Upper lobe of left lung (tissue), 6 donors: ENCODE data around the gene ZSWIM1. TPM values are rescaled to one million over a fixed set of nuclear protein-coding genes. Genes with fewer than 3 reads are reported as not detected.

ENCODE experiments used
- ATAC-seq, 2 donors: fragments of 200-7000 bp; cut with Tn5 transposase; one replicate each; pipeline ENCODE4 v1.9.1; 2022; ENCODE audit warnings: mild to moderate bottlenecking in 2 of 2, moderate library complexity in 2 of 2; ENCODE audit not compliant: low FRiP score in 2 of 2
- DNase-seq, 2 donors: peaks; one replicate each; pipeline ENCODE4 v3.0.0-alpha.2; 2019 to 2020
- H3K27ac ChIP-seq, 4 donors: fragments of 200-600 bp; sonication (generic); one replicate each; pipeline ENCODE4 v1.5.1; 2016 to 2019
- H3K27me3 ChIP-seq, 4 donors: fragments of 200-600 bp; sonication (generic); one replicate each; pipeline ENCODE4 v1.5.1; 2017 to 2019
- H3K36me3 ChIP-seq, 4 donors: fragments of 200-600 bp; sonication (generic); one replicate each; pipeline ENCODE4 v1.5.1; 2016 to 2019
- H3K4me1 ChIP-seq, 4 donors: fragments of 200-600 bp; sonication (generic); one replicate each; pipeline ENCODE4 v1.5.1; 2018 to 2019
- H3K4me3 ChIP-seq, 4 donors: fragments of 200-600 bp; sonication (generic); one replicate each; pipeline ENCODE4 v1.5.1; 2017 to 2019; ENCODE audit warnings: mild to moderate bottlenecking in 2 of 4, moderate library complexity in 1 of 4
- H3K9me3 ChIP-seq, 4 donors: fragments of 200-600 bp; sonication (generic); one replicate each; pipeline ENCODE4 v1.5.1; 2018 to 2019
- CTCF ChIP-seq, 6 experiments: fragments of 450-650 bp in 4 of 6; fragments of 200-600 bp in 2 of 6; sonication (generic) in 2 of 6; IDR thresholded peaks; one replicate each; pipeline ENCODE4 v1.5.1; 2016 to 2019; ENCODE audit warnings: antibody characterized with exemption in 6 of 6
- EP300 ChIP-seq, 4 donors: sonication (generic); formaldehyde crosslinking; IDR thresholded peaks; one replicate each; pipeline ENCODE4 v1.5.1; 2017; ENCODE audit warnings: antibody characterized with exemption in 4 of 4, control low read depth in 2 of 4
- POLR2A ChIP-seq, 4 donors: fragments of 450-650 bp; IDR thresholded peaks; one replicate each; pipeline ENCODE4 v1.5.1; 2016 to 2017; ENCODE audit warnings: antibody characterized with exemption in 4 of 4, mild to moderate bottlenecking in 2 of 4
- POLR2AphosphoS5 ChIP-seq, 2 donors: sonication (generic); formaldehyde crosslinking; IDR thresholded peaks; one replicate each; pipeline ENCODE4 v1.5.1; 2017; ENCODE audit warnings: antibody characterized with exemption in 2 of 2
- WGBS, 2 donors: methylation state at CpG; one replicate each; pipeline ENCODE4 v1.1.5; 2017 to 2018; 5-methylcytosine and 5-hydroxymethylcytosine counted together
- total RNA-seq, 6 donors: library from RNA; depleted of rRNA in 4 of 6; stranded (reverse); fragments of >200 nt in 4 of 6; gene quantifications; one replicate each; pipeline versions ENCODE4 v1.1.0 to v1.2.1, GENCODE V29; 2016 to 2021
- donor health status: DM: no; HTN: no; CAD: no; lungs with moderate emphysema.
- donor health status: DM: no; HTN: yes; CAD: no; lungs with severe emphysema.

The ZSWIM1 gene
- total RNA-seq, 6 donors from 2014 or later: 4.2 to 9.7 (median 8.6) TPM

GRCh38 chr20:45918779-45919537 lies 37.9 kb downstream of the ZSWIM1 start:
- DNase-seq (no peak), ATAC-seq (peak in 1 of 2 donors; percentile 38)
- no peaks in the 10 kb centered on the region for H3K27me3 ChIP-seq
- H3K9me3 ChIP-seq: no peaks in the 10 kb centered on the region
- H3K36me3 ChIP-seq: no peaks in the 10 kb centered on the region
- TF ChIP-seq EP300 (IDR thresholded peaks at IDR 0.05) (no peak), POLR2A (IDR thresholded peaks at IDR 0.05) (no peak), POLR2AphosphoS5 (IDR thresholded peaks at IDR 0.05) (no peak)
- peaks cover 19 to 53% (median 39%) of the 10 kb centered on the region in 4 donors for H3K4me1 ChIP-seq
- 90% methylated on average over 12 of the region's 12 CpGs for whole genome bisulfite sequencing, 2 donors
- no peak overlapping the region for H3K4me3 ChIP-seq
- peak overlapping the region; percentile 49 to 84 (median 65) for H3K27ac ChIP-seq

GRCh38 chr20:45919542-45920399 lies 38.7 kb downstream of the ZSWIM1 start:
- H3K36me3 ChIP-seq: no peaks in the 10 kb centered on the region
- H3K9me3 ChIP-seq: no peaks in the 10 kb centered on the region
- TF ChIP-seq CTCF (IDR thresholded peaks at IDR 0.05): no peak
- TF ChIP-seq POLR2AphosphoS5 (IDR thresholded peaks at IDR 0.05): no peak
- TF ChIP-seq EP300 (IDR thresholded peaks at IDR 0.05): no peak
- TF ChIP-seq POLR2A (IDR thresholded peaks at IDR 0.05): no peak
- DNase-seq (no peak), ATAC-seq (peak; percentile 20 to 55)
- WGBS, 2 donors: 43 to 62% methylated on average over 10 to 11 of the region's 11 CpGs
- no peak overlapping the region for H3K4me3 ChIP-seq
- H3K4me1 ChIP-seq: peaks cover 21 to 56% (median 45%) of the 10 kb centered on the region in 4 donors
- peak overlapping the region; percentile 23 to 84 (median 58) for H3K27ac ChIP-seq
- no peaks in the 10 kb centered on the region for H3K27me3 ChIP-seq

GRCh38 chr20:45920462-45921336 lies 39.7 kb downstream of the ZSWIM1 start:
- Histone ChIP-seq H3K27me3 (no peaks in the 10 kb centered on the region), H3K4me1 (peaks cover 17 to 58% (median 45%) of the 10 kb centered on the region in 4 donors), H3K4me3 (no peak overlapping the region), H3K9me3 (no peaks in the 10 kb centered on the region), H3K27ac (peak overlapping the region; percentile 23 to 84 (median 58)), H3K36me3 (no peaks in the 10 kb centered on the region)
- 59 to 72% methylated on average over 9 of the region's 9 CpGs for WGBS, 2 donors
- TF ChIP-seq CTCF (IDR thresholded peaks at IDR 0.05) (no peak), POLR2AphosphoS5 (IDR thresholded peaks at IDR 0.05) (no peak), EP300 (IDR thresholded peaks at IDR 0.05) (no peak), POLR2A (IDR thresholded peaks at IDR 0.05) (no peak)
- ATAC-seq (peak in 1 of 2 donors; percentile 6), DNase-seq (no peak)

- 73 to 87% methylated on average over 11 of the region's 11 CpGs for WGBS, 2 donors
- Histone ChIP-seq H3K36me3 (no peaks in the 10 kb centered on the region), H3K9me3 (no peaks in the 10 kb centered on the region), H3K27me3 (no peaks in the 10 kb centered on the region), H3K27ac (peak overlapping the region in 2 of 4 donors; percentile 36 to 84), H3K4me1 (peaks cover 17 to 58% (median 45%) of the 10 kb centered on the region in 4 donors), H3K4me3 (no peak overlapping the region)
- no peak for DNase-seq
- no peak for TF ChIP-seq CTCF (IDR thresholded peaks at IDR 0.05)
- no peak for TF ChIP-seq POLR2A (IDR thresholded peaks at IDR 0.05)
- no peak for TF ChIP-seq POLR2AphosphoS5 (IDR thresholded peaks at IDR 0.05)
- TF ChIP-seq EP300 (IDR thresholded peaks at IDR 0.05): no peak
- no peak for ATAC-seq
These were observed 40.5 kb downstream of the ZSWIM1 start for GRCh38 chr20:45921337-45922189.
